ENCODE data around the gene TJP1. TPM values are rescaled to one million over a fixed set of nuclear protein-coding genes. Genes with fewer than 3 reads are reported as not detected.

TJP1 gene
- total RNA-seq, 1 donor from 2014 or later = 172 TPM

DNA sequence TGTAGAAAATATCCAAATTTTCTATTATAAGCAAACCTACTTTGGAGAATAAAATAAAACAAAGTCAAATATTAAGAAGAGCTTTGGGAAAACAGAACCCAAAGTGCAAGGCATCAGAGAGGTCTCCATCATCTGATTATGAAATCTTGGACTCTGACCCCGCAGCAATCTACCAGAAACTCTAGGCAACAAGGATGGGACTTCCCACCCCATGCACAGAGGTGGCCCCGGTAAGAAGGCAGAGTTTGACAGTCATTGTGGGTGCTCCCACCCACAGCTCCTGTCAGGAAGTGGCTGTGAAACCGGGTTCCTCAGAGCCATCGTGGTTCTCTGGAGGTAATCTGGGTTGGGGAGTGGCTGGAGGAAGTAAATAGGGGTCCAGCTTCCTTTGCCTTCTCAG is 37.0 kb upstream of the TJP1 start:
- Mint-ChIP-seq H3K36me3 (ENCODE audit: insufficient read depth) (peaks cover 1% of the 10 kb centered on the region), H3K27ac (no peak overlapping the region), H3K9me3 (ENCODE audit: low read depth) (no peaks in the 10 kb centered on the region), H3K4me3 (ENCODE audit: low read depth) (no peak overlapping the region), H3K27me3 (peaks cover 4% of the 10 kb centered on the region), H3K4me1 (ENCODE audit: low read depth) (peaks cover 5% of the 10 kb centered on the region)
- no peak for DNase-seq (ENCODE audit: low spot score, unreplicated experiment)
- TF ChIP-seq, protein P1, sequence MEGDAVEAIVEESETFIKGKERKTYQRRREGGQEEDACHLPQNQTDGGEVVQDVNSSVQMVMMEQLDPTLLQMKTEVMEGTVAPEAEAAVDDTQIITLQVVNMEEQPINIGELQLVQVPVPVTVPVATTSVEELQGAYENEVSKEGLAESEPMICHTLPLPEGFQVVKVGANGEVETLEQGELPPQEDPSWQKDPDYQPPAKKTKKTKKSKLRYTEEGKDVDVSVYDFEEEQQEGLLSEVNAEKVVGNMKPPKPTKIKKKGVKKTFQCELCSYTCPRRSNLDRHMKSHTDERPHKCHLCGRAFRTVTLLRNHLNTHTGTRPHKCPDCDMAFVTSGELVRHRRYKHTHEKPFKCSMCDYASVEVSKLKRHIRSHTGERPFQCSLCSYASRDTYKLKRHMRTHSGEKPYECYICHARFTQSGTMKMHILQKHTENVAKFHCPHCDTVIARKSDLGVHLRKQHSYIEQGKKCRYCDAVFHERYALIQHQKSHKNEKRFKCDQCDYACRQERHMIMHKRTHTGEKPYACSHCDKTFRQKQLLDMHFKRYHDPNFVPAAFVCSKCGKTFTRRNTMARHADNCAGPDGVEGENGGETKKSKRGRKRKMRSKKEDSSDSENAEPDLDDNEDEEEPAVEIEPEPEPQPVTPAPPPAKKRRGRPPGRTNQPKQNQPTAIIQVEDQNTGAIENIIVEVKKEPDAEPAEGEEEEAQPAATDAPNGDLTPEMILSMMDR (IDR thresholded peaks at IDR 0.05; ENCODE audit: unreplicated experiment) = no peak

DNA sequence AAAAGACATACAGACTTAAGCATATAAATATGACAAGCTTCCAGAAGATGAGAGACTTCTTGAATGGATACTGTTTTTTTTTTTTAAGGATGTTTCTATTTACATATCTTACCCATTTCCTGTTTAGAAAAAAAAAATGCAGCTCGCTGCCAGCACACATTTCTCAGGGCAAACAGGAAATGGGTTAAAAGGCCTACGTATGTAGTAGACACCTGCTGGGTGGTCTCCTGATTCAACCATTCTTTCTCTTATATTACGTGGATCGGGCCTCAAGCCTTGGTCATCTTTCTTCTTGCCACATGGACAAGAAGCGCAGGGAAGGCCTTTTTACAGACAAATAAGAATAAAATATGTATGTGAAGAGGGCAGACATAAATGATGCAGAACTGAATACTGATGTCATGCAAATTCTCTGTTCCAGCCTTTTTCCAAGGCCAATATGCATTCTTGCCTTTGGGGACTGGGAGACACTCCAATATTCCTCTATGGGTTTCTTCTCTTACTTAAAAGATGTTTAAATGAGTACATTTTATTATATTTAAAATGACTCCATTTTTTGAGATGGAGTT is 35.0 kb upstream of the TJP1 start:
- Mint-ChIP-seq H3K9me3 (ENCODE audit: low read depth) (no peaks in the 10 kb centered on the region), H3K4me3 (ENCODE audit: low read depth) (no peak overlapping the region)

DNA sequence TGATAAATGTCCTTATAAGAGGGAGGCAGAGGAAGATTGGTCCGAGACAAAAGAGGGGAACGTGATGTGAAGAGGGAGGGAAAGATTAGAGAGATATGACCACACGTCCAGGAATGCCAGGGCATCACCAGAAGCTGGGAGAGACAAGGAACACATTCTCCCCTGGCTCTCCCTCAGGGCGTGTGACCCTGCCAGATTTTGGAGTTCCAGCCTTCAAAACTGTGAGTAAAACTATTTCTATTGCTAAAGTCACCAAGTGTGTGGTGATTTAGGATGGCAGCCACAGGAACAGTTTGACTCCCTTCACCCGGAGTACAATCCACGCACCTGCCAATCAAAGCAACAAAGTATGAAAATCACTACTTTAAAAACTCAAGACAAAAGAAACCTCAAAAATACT is 32.1 kb upstream of the TJP1 start:
- Mint-ChIP-seq H3K4me1 (ENCODE audit: low read depth) (no peaks in the 10 kb centered on the region), H3K27me3 (no peaks in the 10 kb centered on the region), H3K4me3 (ENCODE audit: low read depth) (no peak overlapping the region), H3K9me3 (ENCODE audit: low read depth) (no peaks in the 10 kb centered on the region), H3K27ac (no peak overlapping the region), H3K36me3 (ENCODE audit: insufficient read depth) (no peaks in the 10 kb centered on the region)
- TF ChIP-seq, protein P1 (IDR thresholded peaks at IDR 0.05; ENCODE audit: unreplicated experiment) = no peak
- no peak for DNase-seq (ENCODE audit: low spot score, unreplicated experiment)

More for the DNA sequence above, 35.0 kb upstream of the TJP1 start:
- no peak for DNase-seq (ENCODE audit: low spot score, unreplicated experiment)
- TF ChIP-seq, protein P1 (IDR thresholded peaks at IDR 0.05; ENCODE audit: unreplicated experiment) = no peak
- H3K27me3 Mint-ChIP-seq = peaks cover 4% of the 10 kb centered on the region
- no peak overlapping the region for H3K27ac Mint-ChIP-seq
- H3K4me1 Mint-ChIP-seq (ENCODE audit: low read depth) = peaks cover 2% of the 10 kb centered on the region
- H3K36me3 Mint-ChIP-seq (ENCODE audit: insufficient read depth) = peaks cover under 1% of the 10 kb centered on the region

DNA sequence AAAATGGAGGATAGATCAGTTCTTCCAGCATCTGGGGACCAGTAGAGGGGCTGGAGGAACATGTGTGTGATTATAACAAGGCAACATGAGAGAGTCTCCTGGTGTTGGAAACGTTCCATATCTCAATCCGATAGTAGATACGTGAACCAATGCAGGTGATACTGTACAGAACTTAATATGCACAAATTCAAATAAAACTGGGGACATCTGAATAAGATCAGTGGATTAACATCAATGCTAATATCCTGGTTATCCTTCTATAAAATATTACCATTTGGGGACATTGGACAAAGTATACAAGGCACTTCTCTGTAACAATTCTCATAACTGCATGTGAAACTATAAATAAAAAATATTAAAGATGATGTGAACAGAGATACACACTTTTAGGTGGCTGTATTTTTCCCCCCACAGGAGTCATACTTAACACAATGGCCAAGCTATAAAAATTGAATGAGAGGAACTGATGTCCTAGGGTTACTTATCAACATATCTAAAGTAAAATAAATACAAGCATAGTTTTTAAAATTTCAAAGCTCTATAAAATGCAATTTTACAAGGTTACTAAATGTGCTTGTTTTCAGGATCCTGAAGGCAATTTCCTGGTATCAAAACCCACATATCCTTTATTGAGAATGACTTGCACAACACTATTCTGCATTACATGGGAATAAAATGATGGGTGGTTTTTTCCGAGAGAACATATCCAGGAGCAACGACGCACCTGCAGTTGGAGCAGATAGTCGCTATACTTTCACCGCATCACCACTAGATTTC is 31.1 kb upstream of the TJP1 start:
- Mint-ChIP-seq H3K9me3 (ENCODE audit: low read depth) (no peaks in the 10 kb centered on the region), H3K36me3 (ENCODE audit: insufficient read depth) (no peaks in the 10 kb centered on the region), H3K4me3 (ENCODE audit: low read depth) (no peak overlapping the region), H3K4me1 (ENCODE audit: low read depth) (no peaks in the 10 kb centered on the region), H3K27me3 (no peaks in the 10 kb centered on the region), H3K27ac (no peak overlapping the region)
- TF ChIP-seq, protein P1 (IDR thresholded peaks at IDR 0.05; ENCODE audit: unreplicated experiment) = no peak
- DNase-seq (ENCODE audit: low spot score, unreplicated experiment) = no peak

DNA sequence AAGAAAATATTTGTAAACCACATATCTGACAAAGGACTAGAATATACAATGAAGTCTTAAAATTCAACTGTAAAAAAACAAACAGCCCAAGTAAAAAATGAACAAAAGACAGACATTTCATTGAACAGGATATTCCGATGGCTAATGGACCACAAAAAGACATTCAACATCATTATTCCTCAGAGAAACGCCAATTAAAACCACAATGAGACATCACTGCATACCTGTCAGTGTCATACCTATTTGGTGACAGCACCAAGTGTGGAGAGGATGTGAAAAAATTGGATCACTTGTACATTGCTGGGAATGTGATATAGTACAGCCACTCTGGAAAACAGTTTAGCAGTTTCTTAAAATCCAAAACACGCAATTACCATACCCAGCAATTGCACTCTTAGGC is 29.9 kb upstream of the TJP1 start:
- peaks cover 5% of the 10 kb centered on the region for H3K36me3 Mint-ChIP-seq (ENCODE audit: insufficient read depth)
- no peak overlapping the region for H3K4me3 Mint-ChIP-seq (ENCODE audit: low read depth)
- H3K27me3 Mint-ChIP-seq = no peaks in the 10 kb centered on the region
- H3K4me1 Mint-ChIP-seq (ENCODE audit: low read depth) = no peaks in the 10 kb centered on the region
- H3K9me3 Mint-ChIP-seq (ENCODE audit: low read depth) = peaks cover 7% of the 10 kb centered on the region
- no peak for DNase-seq (ENCODE audit: low spot score, unreplicated experiment)
- H3K27ac Mint-ChIP-seq = no peak overlapping the region
- TF ChIP-seq, protein P1 (IDR thresholded peaks at IDR 0.05; ENCODE audit: unreplicated experiment) = no peak
